ENCODE results near the gene RAB34. TPM values are rescaled to one million over a fixed set of nuclear protein-coding genes. Genes with fewer than 3 reads are reported as not detected.

RAB34 gene
- total RNA-seq, 1 experiment from 2014 or later, result 161 TPM

DNA sequence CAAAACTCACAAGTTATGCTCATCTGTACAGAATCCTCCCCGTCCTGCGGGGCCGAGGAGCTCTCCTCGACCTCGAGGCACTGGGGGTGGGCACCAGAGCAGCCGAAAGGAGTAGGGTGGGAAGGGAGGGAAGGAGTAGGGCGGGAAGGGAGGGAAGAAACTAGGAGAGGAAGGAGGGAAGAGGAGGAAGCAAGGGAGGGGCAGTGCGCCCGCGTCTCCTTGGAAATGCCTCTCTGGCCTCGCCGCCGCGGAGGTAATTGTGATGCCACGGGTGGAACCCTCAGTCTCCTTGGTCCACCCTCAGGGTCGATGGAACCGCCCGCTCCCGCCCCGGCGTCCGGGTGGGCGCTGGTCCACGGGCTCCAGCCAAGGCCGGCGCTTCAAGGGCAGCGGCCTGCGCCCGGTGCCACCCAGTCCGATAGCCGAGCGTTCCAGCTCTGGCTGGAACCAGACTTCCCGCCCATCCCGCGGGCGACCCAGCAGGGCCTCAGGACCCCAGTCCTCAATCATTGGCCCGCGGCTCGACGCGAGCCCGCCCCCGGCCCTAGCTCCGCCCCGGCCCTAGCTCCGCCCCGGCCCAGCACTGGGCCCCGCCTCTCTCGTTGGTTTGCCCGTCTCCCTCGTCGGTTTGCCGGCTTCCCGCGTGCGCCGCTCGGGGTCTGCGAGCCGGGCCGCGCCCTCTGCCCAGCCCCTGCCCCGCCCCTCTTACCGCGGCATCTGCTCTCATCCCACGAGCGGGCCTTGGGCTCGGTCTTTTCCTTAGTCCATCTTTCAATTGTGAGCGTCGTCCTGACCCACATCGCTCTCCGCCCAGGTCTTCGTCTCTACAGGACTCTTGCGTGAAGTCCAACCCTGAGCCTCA is 6.6 kb downstream of the RAB34 start:
- no TSS peak for BruUV-seq (replicated peaks)

DNA sequence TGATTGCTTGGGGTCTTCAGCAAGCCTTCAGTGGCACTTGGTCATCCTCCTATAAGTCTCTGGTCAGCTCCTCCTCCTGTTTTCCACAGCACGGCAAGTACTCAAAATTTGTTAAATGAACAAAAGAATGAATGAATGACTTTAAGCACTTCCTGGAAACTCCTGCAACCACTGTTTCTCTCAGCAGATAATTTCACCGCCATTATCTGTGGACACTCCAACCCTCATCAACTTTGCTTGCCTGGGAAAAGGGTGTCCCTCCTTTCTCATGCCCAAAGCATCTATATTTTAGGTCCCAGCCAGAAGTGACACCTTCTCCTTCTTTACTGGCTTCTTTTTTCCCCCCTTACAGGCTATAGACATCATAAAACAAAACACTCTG is 10.3 kb downstream of the RAB34 start:
- no peak overlapping the region for H3K4me2 ChIP-seq
- H3K4me3 ChIP-seq, result no peak overlapping the region
- DNase-seq, result no peak
- no peaks in the 10 kb centered on the region for H3K9me2 ChIP-seq (ENCODE audit: insufficient read depth)
- ChIA-PET POLR2A (ENCODE audit: unreplicated experiment) (no interaction called here), CTCF (no interaction called here)
- H3K27ac ChIP-seq, result no peak overlapping the region
- BruUV-seq (replicated peaks), result no TSS peak
- peaks cover 7% of the 10 kb centered on the region for H3K4me1 ChIP-seq (replicated peaks; ENCODE audit: insufficient read depth)
- H3K79me2 ChIP-seq (ENCODE audit: low read depth), result no peaks in the 10 kb centered on the region
- H3F3A ChIP-seq (ENCODE audit: insufficient read depth, low read depth), result peaks cover 34% of the 10 kb centered on the region; the same call in 1 of the 2 replicates
- intact Hi-C loops (cut with micrococcal nuclease; ENCODE audit: unreplicated experiment), result no loop called here
- TF ChIP-seq EZH2 (IDR thresholded peaks at IDR 0.05; ENCODE audit: low read depth) (no peak), CTCF (conservative IDR thresholded peaks at IDR 0.05) (no peak)
- H3K36me3 ChIP-seq (ENCODE audit: low read depth), result no peaks in the 10 kb centered on the region
- H3K27me3 ChIP-seq (ENCODE audit: insufficient read depth, low read depth), result no peaks in the 10 kb centered on the region
- H4K20me1 ChIP-seq (ENCODE audit: insufficient read depth), result no peaks in the 10 kb centered on the region
- no peak overlapping the region for H2AFZ ChIP-seq
- no peaks in the 10 kb centered on the region for H3K9me3 ChIP-seq (ENCODE audit: insufficient read depth, low read depth)

More for the DNA sequence above, 6.6 kb downstream of the RAB34 start:
- Histone ChIP-seq H3K4me2 (peak overlapping the region; percentile 97), H3K4me1 (replicated peaks; ENCODE audit: insufficient read depth) (peaks cover 14% of the 10 kb centered on the region), H3K9me2 (ENCODE audit: insufficient read depth) (no peaks in the 10 kb centered on the region), H3F3A (ENCODE audit: insufficient read depth, low read depth) (peaks cover 58% of the 10 kb centered on the region; the same call in 1 of the 2 replicates), H3K9me3 (ENCODE audit: insufficient read depth, low read depth) (no peaks in the 10 kb centered on the region), H3K27ac (peak overlapping the region; percentile 17; the same call in 1 of the 2 replicates), H4K20me1 (ENCODE audit: insufficient read depth) (no peaks in the 10 kb centered on the region), H3K4me3 (peak overlapping the region; percentile 82), H3K36me3 (ENCODE audit: low read depth) (peaks cover 6% of the 10 kb centered on the region), H2AFZ (peak overlapping the region; percentile 86), H3K79me2 (ENCODE audit: low read depth) (peaks cover 9% of the 10 kb centered on the region), H3K27me3 (ENCODE audit: insufficient read depth, low read depth) (no peaks in the 10 kb centered on the region)
- TF ChIP-seq CTCF (conservative IDR thresholded peaks at IDR 0.05), result no peak
- TF ChIP-seq EZH2 (IDR thresholded peaks at IDR 0.05; ENCODE audit: low read depth), result no peak
- intact Hi-C loops (cut with micrococcal nuclease; ENCODE audit: unreplicated experiment), result no loop called here
- ChIA-PET POLR2A (ENCODE audit: unreplicated experiment) (interaction anchor here (0.5 to 1.1 kb wide), 12 partner anchors 8 to 368 kb away, joined by 3 to 18 read pairs (median 6); partner anchors contain the start of genes RPL23A and TLCD1), CTCF (interaction anchor here (0.5 to 0.8 kb wide), 3 partner anchors 67 to 126 kb away, joined by 3 to 4 read pairs (median 4); no protein-coding TSS in a partner anchor)
- peak; percentile 66 to 95 for DNase-seq

DNA sequence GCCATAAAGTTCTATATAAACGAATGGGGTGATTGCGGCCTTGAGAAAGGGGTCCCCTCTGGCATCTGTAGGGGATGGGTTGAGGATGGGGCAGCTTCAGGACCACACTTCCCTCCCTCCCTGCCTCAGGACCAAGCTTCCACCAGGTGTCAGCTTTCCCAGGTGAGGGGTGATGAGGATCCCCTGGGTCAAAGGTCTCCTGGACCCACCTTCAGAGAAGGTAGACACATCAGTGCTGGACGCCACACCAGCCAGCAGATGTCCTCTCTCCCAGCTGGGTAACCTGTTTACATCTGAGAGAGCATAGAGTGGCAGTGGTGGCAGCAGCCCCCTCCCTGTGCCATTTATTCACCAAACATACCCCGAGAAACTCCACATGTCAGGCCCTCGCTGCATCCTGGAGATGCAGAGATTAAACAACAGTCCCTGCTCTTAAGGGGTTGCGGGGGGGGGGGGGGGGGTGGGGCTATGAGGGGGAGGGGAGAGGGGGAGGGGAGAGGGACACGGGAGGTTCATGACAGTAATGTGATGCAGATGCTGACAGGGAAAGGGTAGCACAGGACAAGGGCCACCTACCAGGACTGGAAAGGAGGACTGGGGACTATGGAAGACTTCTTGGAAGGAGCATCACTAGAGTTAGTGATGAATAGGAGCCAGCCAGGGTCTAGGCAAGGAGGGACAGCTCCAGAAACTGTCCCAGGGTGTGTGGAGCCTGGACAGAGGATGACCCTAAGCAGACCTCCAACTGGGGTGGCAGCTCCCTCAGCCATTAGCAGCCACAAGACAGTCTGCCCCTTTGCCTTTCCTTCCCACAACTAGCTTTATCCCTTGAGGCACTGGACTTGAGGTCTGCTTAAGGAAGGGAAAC is 11.0 kb downstream of the RAB34 start:
- no peak overlapping the region for H3K27ac ChIP-seq
- no TSS peak for BruUV-seq (replicated peaks)
- no peak overlapping the region for H3K4me3 ChIP-seq
- CTCF ChIA-PET, result no interaction called here
- H4K20me1 ChIP-seq (ENCODE audit: insufficient read depth), result no peaks in the 10 kb centered on the region
- no peak overlapping the region for H2AFZ ChIP-seq
- no peaks in the 10 kb centered on the region for H3K79me2 ChIP-seq (ENCODE audit: low read depth)
- POLR2A ChIA-PET (ENCODE audit: unreplicated experiment), result no interaction called here
- DNase-seq, result no peak
- TF ChIP-seq CTCF (conservative IDR thresholded peaks at IDR 0.05) (no peak), EZH2 (IDR thresholded peaks at IDR 0.05; ENCODE audit: low read depth) (no peak)
- H3K4me1 ChIP-seq (replicated peaks; ENCODE audit: insufficient read depth), result peaks cover 7% of the 10 kb centered on the region
- no peaks in the 10 kb centered on the region for H3K9me3 ChIP-seq (ENCODE audit: insufficient read depth, low read depth)
- H3K27me3 ChIP-seq (ENCODE audit: insufficient read depth, low read depth), result no peaks in the 10 kb centered on the region
- H3K36me3 ChIP-seq (ENCODE audit: low read depth), result no peaks in the 10 kb centered on the region
- H3K4me2 ChIP-seq, result no peak overlapping the region
- intact Hi-C loops (cut with micrococcal nuclease; ENCODE audit: unreplicated experiment), result no loop called here
- H3K9me2 ChIP-seq (ENCODE audit: insufficient read depth), result no peaks in the 10 kb centered on the region
- H3F3A ChIP-seq (ENCODE audit: insufficient read depth, low read depth), result peaks cover 28% of the 10 kb centered on the region; the same call in 1 of the 2 replicates
